ENCODE results near the gene KRTAP10-4.

- TF ChIP-seq, protein P1, sequence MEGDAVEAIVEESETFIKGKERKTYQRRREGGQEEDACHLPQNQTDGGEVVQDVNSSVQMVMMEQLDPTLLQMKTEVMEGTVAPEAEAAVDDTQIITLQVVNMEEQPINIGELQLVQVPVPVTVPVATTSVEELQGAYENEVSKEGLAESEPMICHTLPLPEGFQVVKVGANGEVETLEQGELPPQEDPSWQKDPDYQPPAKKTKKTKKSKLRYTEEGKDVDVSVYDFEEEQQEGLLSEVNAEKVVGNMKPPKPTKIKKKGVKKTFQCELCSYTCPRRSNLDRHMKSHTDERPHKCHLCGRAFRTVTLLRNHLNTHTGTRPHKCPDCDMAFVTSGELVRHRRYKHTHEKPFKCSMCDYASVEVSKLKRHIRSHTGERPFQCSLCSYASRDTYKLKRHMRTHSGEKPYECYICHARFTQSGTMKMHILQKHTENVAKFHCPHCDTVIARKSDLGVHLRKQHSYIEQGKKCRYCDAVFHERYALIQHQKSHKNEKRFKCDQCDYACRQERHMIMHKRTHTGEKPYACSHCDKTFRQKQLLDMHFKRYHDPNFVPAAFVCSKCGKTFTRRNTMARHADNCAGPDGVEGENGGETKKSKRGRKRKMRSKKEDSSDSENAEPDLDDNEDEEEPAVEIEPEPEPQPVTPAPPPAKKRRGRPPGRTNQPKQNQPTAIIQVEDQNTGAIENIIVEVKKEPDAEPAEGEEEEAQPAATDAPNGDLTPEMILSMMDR (IDR thresholded peaks at IDR 0.05; ENCODE audit: insufficient read depth, low read depth, low read length): no peak
- TF ChIP-seq EZH2 (IDR thresholded peaks at IDR 0.05; ENCODE audit: insufficient read depth, low read length): no peak
Observed at GRCh38 chr21:44550807-44551206, 22.7 kb upstream of the KRTAP10-4 start.

Measured in astrocyte (in vitro differentiated cells and primary cell).